GM19035 (cell line): ENCODE results near the gene ZSCAN23.
"Not testable (repeated sequence)": the region's sequence is repeated elsewhere in the genome, so short reads cannot be mapped to it uniquely, and the experiment has no call there.

ENCODE experiments used
- ATAC-seq: cut with Tn5 transposase; IDR thresholded peaks from one replicate; pipeline ENCODE4 v1.9.1; 2021; ENCODE audit not compliant: unreplicated experiment

Gene ZSCAN23

GRCh38 chr6:28443112-28443773 is at the start of gene ZSCAN23:
TSS of gene ZSCAN23 (minus strand) at chr6:28443491. CDS start at chr6:28436266, 7,225 bp downstream.
- peak; percentile 91 for ATAC-seq

GRCh38 chr6:28491984-28492317 is 48.7 kb upstream of the ZSCAN23 start:
- no peak for ATAC-seq

- peak; percentile 5 for ATAC-seq
Observed at GRCh38 chr6:28490205-28490890, 47.1 kb upstream of the ZSCAN23 start.

- ATAC-seq = peak; percentile 89
Observed at GRCh38 chr6:28489366-28490204, 46.3 kb upstream of the ZSCAN23 start.

GRCh38 chr6:28488916-28489365 is 45.6 kb upstream of the ZSCAN23 start:
- ATAC-seq = no peak

GRCh38 chr6:28486988-28487742 is 43.9 kb upstream of the ZSCAN23 start:
- no peak for ATAC-seq

GRCh38 chr6:28486533-28486932 is 43.2 kb upstream of the ZSCAN23 start:
- ATAC-seq = no peak

- ATAC-seq = no peak
Observed at GRCh38 chr6:28485482-28485881, 42.2 kb upstream of the ZSCAN23 start.

GRCh38 chr6:28480253-28480932 is 37.1 kb upstream of the ZSCAN23 start:
- ATAC-seq = no peak

- ATAC-seq = no peak
Observed at GRCh38 chr6:28478518-28478917, 35.2 kb upstream of the ZSCAN23 start.

- ATAC-seq = no peak
Observed at GRCh38 chr6:28474441-28475219, 31.3 kb upstream of the ZSCAN23 start.

GRCh38 chr6:28469153-28469745 is 26.0 kb upstream of the ZSCAN23 start:
- not testable (repeated sequence) for ATAC-seq

GRCh38 chr6:28468056-28468455 is 24.8 kb upstream of the ZSCAN23 start:
- ATAC-seq = no peak

GRCh38 chr6:28462401-28462800 is 19.1 kb upstream of the ZSCAN23 start:
- ATAC-seq = no peak

- no peak for ATAC-seq
Observed at GRCh38 chr6:28458568-28458967, 15.3 kb upstream of the ZSCAN23 start.

- no peak for ATAC-seq
Observed at GRCh38 chr6:28449056-28449455, 5.8 kb upstream of the ZSCAN23 start.

GRCh38 chr6:28447512-28447906 is 4.2 kb upstream of the ZSCAN23 start:
- not testable (repeated sequence) for ATAC-seq

GRCh38 chr6:28446818-28447511 is 3.7 kb upstream of the ZSCAN23 start:
- ATAC-seq = no peak

- ATAC-seq = not testable (repeated sequence)
Observed at GRCh38 chr6:28444759-28445158, 1.5 kb upstream of the ZSCAN23 start.
